HEK293 (cell line): ENCODE data around the gene MACF1.

ENCODE experiments used
- CTCF ChIA-PET: fragments of 350-600 bp; formaldehyde crosslinking; extraction: SDS; loops from one replicate; lab custom pipeline; 2021; ENCODE audit warnings: antibody characterized with exemption; lab: Yijun Ruan, JAX
- POLR2A ChIA-PET: fragments of 300-600 bp; formaldehyde crosslinking; extraction: SDS; loops from one replicate; lab custom pipeline; 2020; ENCODE audit warnings: antibody characterized with exemption, inconsistent platforms; lab: Yijun Ruan, JAX
- H3K27ac ChIP-seq: fragments of 200-500 bp; sonication (Bioruptor generic); 2 replicates; pipeline ENCODE4 v1.5.1; 2014; ENCODE audit warnings: low read depth, low read length, control low read depth, inconsistent platforms; ENCODE audit errors: extremely low read depth
- H3K36me3 ChIP-seq, 2 experiments: fragments of 200-500 bp in 1 of 2; sonication (Bioruptor generic) in 1 of 2; 1 replicate in 1 of 2; 2 replicates in 1 of 2; pipeline ENCODE4 v1.5.1; 2014 to 2017; ENCODE audit warnings: inconsistent platforms in 2 of 2, low read length in 2 of 2; ENCODE audit not compliant: control insufficient read depth in 2 of 2, insufficient read depth in 1 of 2
- H3K4me1 ChIP-seq: fragments of 200-500 bp; sonication (Bioruptor generic); 2 replicates; pipeline ENCODE4 v1.5.1; 2014; ENCODE audit warnings: mild to moderate bottlenecking, low read length, inconsistent platforms; ENCODE audit not compliant: control insufficient read depth, insufficient read depth
- H3K4me3 ChIP-seq: 2 replicates; pipeline ENCODE4 v1.5.1; 2011; ENCODE audit warnings: low read depth, mild to moderate bottlenecking, control low read depth, low read length, moderate library complexity
- H3K9me3 ChIP-seq: fragments of 200-500 bp; sonication (Bioruptor generic); 2 replicates; pipeline ENCODE4 v1.5.1; 2014; ENCODE audit warnings: low read depth, low read length, inconsistent platforms; ENCODE audit not compliant: control insufficient read depth, insufficient read depth
- OSR2 ChIP-seq: fragments of 450-650 bp; formaldehyde crosslinking; IDR thresholded peaks from 2 replicates; pipeline ENCODE4 v1.5.1; 2016; ENCODE audit warnings: missing biosample characterization, missing genetic modification characterization
- PRDM10 ChIP-seq: fragments of 450-650 bp; formaldehyde crosslinking; IDR thresholded peaks from 2 replicates; pipeline ENCODE4 v1.5.1; 2016; ENCODE audit warnings: missing biosample characterization, missing genetic modification characterization
- PRDM6 ChIP-seq: fragments of 450-650 bp; formaldehyde crosslinking; IDR thresholded peaks from 2 replicates; pipeline ENCODE4 v1.5.1; 2017; ENCODE audit warnings: missing biosample characterization, missing genetic modification characterization
- ZBTB11 ChIP-seq: fragments of 450-650 bp; formaldehyde crosslinking; conservative IDR thresholded peaks from 2 replicates; pipeline ENCODE4 v1.5.1; 2016; ENCODE audit warnings: low read depth, missing biosample characterization, missing genetic modification characterization
- ZBTB20 ChIP-seq: fragments of 450-650 bp; formaldehyde crosslinking; IDR thresholded peaks from 2 replicates; pipeline ENCODE4 v1.5.1; 2016; ENCODE audit warnings: missing biosample characterization, missing genetic modification characterization
- ZEB2 ChIP-seq: fragments of 450-650 bp; formaldehyde crosslinking; IDR thresholded peaks from 2 replicates; pipeline ENCODE4 v1.5.1; 2016; ENCODE audit warnings: missing biosample characterization, missing genetic modification characterization
- ZNF10 ChIP-seq: fragments of 450-650 bp; formaldehyde crosslinking; IDR thresholded peaks from 2 replicates; pipeline ENCODE4 v1.5.1; 2017; ENCODE audit warnings: missing biosample characterization, missing genetic modification characterization
- ZNF514 ChIP-seq: fragments of 450-650 bp; formaldehyde crosslinking; IDR thresholded peaks from 2 replicates; pipeline ENCODE4 v1.5.1; 2016; ENCODE audit warnings: missing biosample characterization, missing genetic modification characterization
- ZNF843 ChIP-seq: fragments of 450-650 bp; formaldehyde crosslinking; IDR thresholded peaks from 2 replicates; pipeline ENCODE4 v1.5.1; 2016; ENCODE audit warnings: missing biosample characterization, missing genetic modification characterization
- TF ChIP-seq, protein P1 (sequence below): fragments of 450-650 bp; formaldehyde crosslinking; IDR thresholded peaks from 2 replicates; pipeline ENCODE4 v1.5.1; 2017; ENCODE audit warnings: missing biosample characterization, missing genetic modification characterization
- TF ChIP-seq, protein P2 (sequence below): fragments of 450-650 bp; IDR thresholded peaks from 2 replicates; pipeline ENCODE4 v1.5.1; 2018; ENCODE audit warnings: missing biosample characterization, missing genetic modification characterization

The MACF1 gene

GRCh38 chr1:39178541-39179431, 25.7 kb upstream of the MACF1 start (continued):
- peak; percentile 94 for TF ChIP-seq PRDM10 (tag by site-specific recombination)
- TF ChIP-seq ZEB2 (tag by site-specific recombination) = 0 out of 2 replicates have a peak, but pooled peaks have one; percentile 60
- no peak for TF ChIP-seq ZBTB11
- 0 out of 2 replicates have a peak, but pooled peaks have one; percentile 15 for TF ChIP-seq ZNF10 (tag by site-specific recombination)
- TF ChIP-seq OSR2 (tag by site-specific recombination) = peak; percentile 77
- peak; percentile 67; the same call in 1 of the 2 replicates for TF ChIP-seq PRDM6
- TF ChIP-seq ZNF843 = peak; percentile 27; the same call in 1 of the 2 replicates
- TF ChIP-seq ZNF514 (tag by site-specific recombination) = no peak
- TF ChIP-seq, protein P1, sequence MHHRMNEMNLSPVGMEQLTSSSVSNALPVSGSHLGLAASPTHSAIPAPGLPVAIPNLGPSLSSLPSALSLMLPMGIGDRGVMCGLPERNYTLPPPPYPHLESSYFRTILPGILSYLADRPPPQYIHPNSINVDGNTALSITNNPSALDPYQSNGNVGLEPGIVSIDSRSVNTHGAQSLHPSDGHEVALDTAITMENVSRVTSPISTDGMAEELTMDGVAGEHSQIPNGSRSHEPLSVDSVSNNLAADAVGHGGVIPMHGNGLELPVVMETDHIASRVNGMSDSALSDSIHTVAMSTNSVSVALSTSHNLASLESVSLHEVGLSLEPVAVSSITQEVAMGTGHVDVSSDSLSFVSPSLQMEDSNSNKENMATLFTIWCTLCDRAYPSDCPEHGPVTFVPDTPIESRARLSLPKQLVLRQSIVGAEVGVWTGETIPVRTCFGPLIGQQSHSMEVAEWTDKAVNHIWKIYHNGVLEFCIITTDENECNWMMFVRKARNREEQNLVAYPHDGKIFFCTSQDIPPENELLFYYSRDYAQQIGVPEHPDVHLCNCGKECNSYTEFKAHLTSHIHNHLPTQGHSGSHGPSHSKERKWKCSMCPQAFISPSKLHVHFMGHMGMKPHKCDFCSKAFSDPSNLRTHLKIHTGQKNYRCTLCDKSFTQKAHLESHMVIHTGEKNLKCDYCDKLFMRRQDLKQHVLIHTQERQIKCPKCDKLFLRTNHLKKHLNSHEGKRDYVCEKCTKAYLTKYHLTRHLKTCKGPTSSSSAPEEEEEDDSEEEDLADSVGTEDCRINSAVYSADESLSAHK (tag by site-specific recombination) = no peak

- Histone ChIP-seq H3K9me3 (no peaks in the 10 kb centered on the region), H3K4me1 (peaks cover 23% of the 10 kb centered on the region)
- CTCF ChIA-PET = interaction anchor here (0.6 kb wide), 1 partner anchor 66 kb away, joined by 3 read pairs; no protein-coding TSS in a partner anchor
- POLR2A ChIA-PET = no interaction called here
- TF ChIP-seq, protein P2, sequence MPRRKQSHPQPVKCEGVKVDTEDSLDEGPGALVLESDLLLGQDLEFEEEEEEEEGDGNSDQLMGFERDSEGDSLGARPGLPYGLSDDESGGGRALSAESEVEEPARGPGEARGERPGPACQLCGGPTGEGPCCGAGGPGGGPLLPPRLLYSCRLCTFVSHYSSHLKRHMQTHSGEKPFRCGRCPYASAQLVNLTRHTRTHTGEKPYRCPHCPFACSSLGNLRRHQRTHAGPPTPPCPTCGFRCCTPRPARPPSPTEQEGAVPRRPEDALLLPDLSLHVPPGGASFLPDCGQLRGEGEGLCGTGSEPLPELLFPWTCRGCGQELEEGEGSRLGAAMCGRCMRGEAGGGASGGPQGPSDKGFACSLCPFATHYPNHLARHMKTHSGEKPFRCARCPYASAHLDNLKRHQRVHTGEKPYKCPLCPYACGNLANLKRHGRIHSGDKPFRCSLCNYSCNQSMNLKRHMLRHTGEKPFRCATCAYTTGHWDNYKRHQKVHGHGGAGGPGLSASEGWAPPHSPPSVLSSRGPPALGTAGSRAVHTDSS (tag by site-specific recombination) = peak; percentile 92
- TF ChIP-seq ZBTB20 (tag by site-specific recombination) = no peak
- TF ChIP-seq, all 188 proteins: peak for 1
- H3K36me3 ChIP-seq = no peaks in the 10 kb centered on the region
- no peak overlapping the region for H3K4me3 ChIP-seq
- H3K27ac ChIP-seq = no peak overlapping the region
These were observed 23.2 kb upstream of the MACF1 start for GRCh38 chr1:39181311-39181710.
